ENCODE results near the gene HECW1.

DNA sequence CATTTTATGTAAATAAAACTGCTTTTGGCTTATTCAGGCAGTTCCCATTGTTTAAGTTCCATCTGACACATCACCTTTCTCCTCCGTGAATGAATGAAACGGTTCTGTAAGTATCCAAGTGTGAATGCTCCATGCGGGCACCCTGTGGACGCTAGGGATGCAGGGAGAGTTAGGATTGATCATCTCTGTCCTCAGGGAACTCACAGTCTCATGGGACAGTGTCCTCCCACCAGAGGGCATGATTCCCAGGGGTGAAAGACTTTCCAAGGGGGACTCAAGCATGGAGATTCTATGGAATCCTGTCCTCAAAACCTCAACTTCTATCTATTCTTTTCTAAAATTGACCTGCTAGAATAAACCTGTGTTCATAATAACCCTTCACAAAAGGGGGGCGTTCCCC is 98.8 kb downstream of the HECW1 start:
- TF ChIP-seq RAD21 (IDR thresholded peaks at IDR 0.05) (no peak), FOXA1 (IDR thresholded peaks at IDR 0.05) (no peak), TAF1 (conservative IDR thresholded peaks at IDR 0.05) (no peak), GABPA (IDR thresholded peaks at IDR 0.05 in 1 of 2, conservative IDR thresholded peaks at IDR 0.05 in 1 of 2) (no peak), HNF4G (IDR thresholded peaks at IDR 0.05) (no peak), YY1 (IDR thresholded peaks at IDR 0.05) (no peak), JUND (IDR thresholded peaks at IDR 0.05) (no peak), SP1 (IDR thresholded peaks at IDR 0.05) (no peak)
- TF ChIP-seq, protein P1, sequence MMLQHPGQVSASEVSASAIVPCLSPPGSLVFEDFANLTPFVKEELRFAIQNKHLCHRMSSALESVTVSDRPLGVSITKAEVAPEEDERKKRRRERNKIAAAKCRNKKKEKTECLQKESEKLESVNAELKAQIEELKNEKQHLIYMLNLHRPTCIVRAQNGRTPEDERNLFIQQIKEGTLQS (IDR thresholded peaks at IDR 0.05) = no peak
- TF ChIP-seq, protein P2, sequence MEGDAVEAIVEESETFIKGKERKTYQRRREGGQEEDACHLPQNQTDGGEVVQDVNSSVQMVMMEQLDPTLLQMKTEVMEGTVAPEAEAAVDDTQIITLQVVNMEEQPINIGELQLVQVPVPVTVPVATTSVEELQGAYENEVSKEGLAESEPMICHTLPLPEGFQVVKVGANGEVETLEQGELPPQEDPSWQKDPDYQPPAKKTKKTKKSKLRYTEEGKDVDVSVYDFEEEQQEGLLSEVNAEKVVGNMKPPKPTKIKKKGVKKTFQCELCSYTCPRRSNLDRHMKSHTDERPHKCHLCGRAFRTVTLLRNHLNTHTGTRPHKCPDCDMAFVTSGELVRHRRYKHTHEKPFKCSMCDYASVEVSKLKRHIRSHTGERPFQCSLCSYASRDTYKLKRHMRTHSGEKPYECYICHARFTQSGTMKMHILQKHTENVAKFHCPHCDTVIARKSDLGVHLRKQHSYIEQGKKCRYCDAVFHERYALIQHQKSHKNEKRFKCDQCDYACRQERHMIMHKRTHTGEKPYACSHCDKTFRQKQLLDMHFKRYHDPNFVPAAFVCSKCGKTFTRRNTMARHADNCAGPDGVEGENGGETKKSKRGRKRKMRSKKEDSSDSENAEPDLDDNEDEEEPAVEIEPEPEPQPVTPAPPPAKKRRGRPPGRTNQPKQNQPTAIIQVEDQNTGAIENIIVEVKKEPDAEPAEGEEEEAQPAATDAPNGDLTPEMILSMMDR (IDR thresholded peaks at IDR 0.05; ENCODE audit: low read depth, low read length, missing input control) = no peak
- TF ChIP-seq, protein P3, sequence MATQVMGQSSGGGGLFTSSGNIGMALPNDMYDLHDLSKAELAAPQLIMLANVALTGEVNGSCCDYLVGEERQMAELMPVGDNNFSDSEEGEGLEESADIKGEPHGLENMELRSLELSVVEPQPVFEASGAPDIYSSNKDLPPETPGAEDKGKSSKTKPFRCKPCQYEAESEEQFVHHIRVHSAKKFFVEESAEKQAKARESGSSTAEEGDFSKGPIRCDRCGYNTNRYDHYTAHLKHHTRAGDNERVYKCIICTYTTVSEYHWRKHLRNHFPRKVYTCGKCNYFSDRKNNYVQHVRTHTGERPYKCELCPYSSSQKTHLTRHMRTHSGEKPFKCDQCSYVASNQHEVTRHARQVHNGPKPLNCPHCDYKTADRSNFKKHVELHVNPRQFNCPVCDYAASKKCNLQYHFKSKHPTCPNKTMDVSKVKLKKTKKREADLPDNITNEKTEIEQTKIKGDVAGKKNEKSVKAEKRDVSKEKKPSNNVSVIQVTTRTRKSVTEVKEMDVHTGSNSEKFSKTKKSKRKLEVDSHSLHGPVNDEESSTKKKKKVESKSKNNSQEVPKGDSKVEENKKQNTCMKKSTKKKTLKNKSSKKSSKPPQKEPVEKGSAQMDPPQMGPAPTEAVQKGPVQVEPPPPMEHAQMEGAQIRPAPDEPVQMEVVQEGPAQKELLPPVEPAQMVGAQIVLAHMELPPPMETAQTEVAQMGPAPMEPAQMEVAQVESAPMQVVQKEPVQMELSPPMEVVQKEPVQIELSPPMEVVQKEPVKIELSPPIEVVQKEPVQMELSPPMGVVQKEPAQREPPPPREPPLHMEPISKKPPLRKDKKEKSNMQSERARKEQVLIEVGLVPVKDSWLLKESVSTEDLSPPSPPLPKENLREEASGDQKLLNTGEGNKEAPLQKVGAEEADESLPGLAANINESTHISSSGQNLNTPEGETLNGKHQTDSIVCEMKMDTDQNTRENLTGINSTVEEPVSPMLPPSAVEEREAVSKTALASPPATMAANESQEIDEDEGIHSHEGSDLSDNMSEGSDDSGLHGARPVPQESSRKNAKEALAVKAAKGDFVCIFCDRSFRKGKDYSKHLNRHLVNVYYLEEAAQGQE (IDR thresholded peaks at IDR 0.05) = no peak
- TF ChIP-seq, protein P4, sequence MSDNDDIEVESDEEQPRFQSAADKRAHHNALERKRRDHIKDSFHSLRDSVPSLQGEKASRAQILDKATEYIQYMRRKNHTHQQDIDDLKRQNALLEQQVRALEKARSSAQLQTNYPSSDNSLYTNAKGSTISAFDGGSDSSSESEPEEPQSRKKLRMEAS (IDR thresholded peaks at IDR 0.05) = no peak
